Right lobe of liver (tissue), 6 donors: ENCODE data around the gene ITPR1. TPM values are rescaled to one million over a fixed set of nuclear protein-coding genes. Genes with fewer than 3 reads are reported as not detected.

Experiments used
- ATAC-seq, 4 donors: fragments of 200-7000 bp; cut with Tn5 transposase; one replicate each; pipeline ENCODE4 v1.9.1; 2020; ENCODE audit warnings: mild to moderate bottlenecking in 4 of 4, moderate library complexity in 4 of 4
- DNase-seq, 3 donors: peaks; one replicate each; pipeline ENCODE4 v3.0.0-alpha.2; 2020
- H3K27ac ChIP-seq, 3 donors: fragments of 200-600 bp; one replicate each; pipeline ENCODE4 v1.8.0; 2022
- H3K27me3 ChIP-seq, 2 donors: fragments of 200-600 bp; one replicate each; pipeline ENCODE4 v1.8.0; 2022
- H3K36me3 ChIP-seq, 4 donors: fragments of 200-600 bp; sonication (generic) in 1 of 4; one replicate each; pipeline versions ENCODE4 v1.5.1 to v1.8.0; 2017 to 2022; ENCODE audit warnings: control low read depth in 1 of 4
- H3K4me1 ChIP-seq, 4 donors: fragments of 200-600 bp; sonication (generic) in 1 of 4; one replicate each; pipeline versions ENCODE4 v1.5.1 to v1.8.0; 2017 to 2022; ENCODE audit warnings: control low read depth in 1 of 4
- H3K4me3 ChIP-seq, 3 donors: fragments of 200-600 bp; one replicate each; pipeline ENCODE4 v1.8.0; 2022
- H3K9me3 ChIP-seq, 4 donors: fragments of 200-600 bp; sonication (generic) in 1 of 4; one replicate each; pipeline versions ENCODE4 v1.5.1 to v1.8.0; 2017 to 2022; ENCODE audit warnings: control low read depth in 1 of 4
- CTCF ChIP-seq, 4 donors: fragments of 200-600 bp in 3 of 4; fragments of 450-650 bp in 1 of 4; IDR thresholded peaks; one replicate each; pipeline versions ENCODE4 v1.5.1 to v1.8.0; 2016 to 2022; ENCODE audit warnings: antibody characterized with exemption in 4 of 4, mild to moderate bottlenecking in 2 of 4
- POLR2A ChIP-seq: fragments of 450-650 bp; IDR thresholded peaks from one replicate; pipeline ENCODE4 v1.6.1; 2017; ENCODE audit warnings: antibody characterized with exemption, mild to moderate bottlenecking
- WGBS: methylation state at CpG from one replicate; pipeline ENCODE4 v1.1.6; 2018; ENCODE audit warnings: low coverage, low lambda C conversion rate; ENCODE audit not compliant: insufficient coverage; ENCODE audit errors: missing lambda C conversion rate; 5-methylcytosine and 5-hydroxymethylcytosine counted together
- intact Hi-C, 2 donors: fragments of 100-400 bp; cut with DNase I; formaldehyde crosslinking; loops; one replicate each; pipeline versions ENCODE4 v1.11.2 to v1.14.1; 2022
- total RNA-seq, 6 experiments: library from RNA; depleted of rRNA in 2 of 6; stranded (reverse); fragments of >200 nt in 2 of 6; fragmentation: NEBNext Ultra II Directional in 3 of 6; extraction: Animal tissue kit (Norgen Biotek cat#: 25700) in 3 of 6; gene quantifications; one replicate each; pipeline versions ENCODE4 v1.1.0 to v1.2.4, GENCODE V29; 2016 to 2023
- donor health status: DM: no; HTN: yes; CAD: no.
- donor health status: DM: no; HTN: no; CAD: no.
- donor health status: DM: no; HTN: no; CAD: no.
- donor health status: DM: no; HTN: yes; CAD: no.
- donor health status: DM: no; HTN: yes; CAD: no.

ITPR1 gene
- total RNA-seq, 6 experiments from 2014 or later, result 6.5 to 16.2 (median 11.5) TPM

- H3K27ac ChIP-seq, result peak overlapping the region in 1 of 3 donors; percentile 45
- WGBS, result 67% methylated on average over 10 of the region's 10 CpGs
- H3K4me1 ChIP-seq, result peaks cover 0 to 34% (median 5%) of the 10 kb centered on the region in 4 donors
- no peaks in the 10 kb centered on the region for H3K27me3 ChIP-seq
- no peaks in the 10 kb centered on the region for H3K9me3 ChIP-seq
- ATAC-seq, result no peak
- H3K36me3 ChIP-seq, result no peaks in the 10 kb centered on the region
- no peak for TF ChIP-seq POLR2A
- TF ChIP-seq CTCF (IDR thresholded peaks at IDR 0.05), result no peak
- no peak overlapping the region for H3K4me3 ChIP-seq
- intact Hi-C loops, result no loop called here
- DNase-seq, result no peak
These were observed 263.1 kb downstream of the ITPR1 start for GRCh38 chr3:4756057-4756775.

GRCh38 chr3:4756855-4757574, 263.9 kb downstream of the ITPR1 start:
- DNase-seq, result no peak
- Histone ChIP-seq H3K27me3 (no peaks in the 10 kb centered on the region), H3K4me1 (peaks cover 0 to 26% (median under 1%) of the 10 kb centered on the region in 4 donors), H3K36me3 (no peaks in the 10 kb centered on the region), H3K27ac (peak overlapping the region in 2 of 3 donors; percentile 8 to 45), H3K9me3 (no peaks in the 10 kb centered on the region), H3K4me3 (no peak overlapping the region)
- TF ChIP-seq CTCF (IDR thresholded peaks at IDR 0.05) (no peak), POLR2A (no peak)
- intact Hi-C loops, result no loop called here
- 44% methylated on average over 3 of the region's 3 CpGs for WGBS
- peak; percentile 51 to 67 (median 58) for ATAC-seq

- TF ChIP-seq POLR2A (no peak), CTCF (IDR thresholded peaks at IDR 0.05) (no peak)
- Histone ChIP-seq H3K27ac (no peak overlapping the region), H3K27me3 (no peaks in the 10 kb centered on the region), H3K9me3 (no peaks in the 10 kb centered on the region), H3K4me3 (no peak overlapping the region), H3K36me3 (no peaks in the 10 kb centered on the region), H3K4me1 (peaks cover 0 to 22% (median 0%) of the 10 kb centered on the region in 4 donors)
- ATAC-seq (no peak), DNase-seq (no peak)
- WGBS, result 77% methylated on average over 9 of the region's 12 CpGs
- intact Hi-C loops, result no loop called here
These were observed 264.6 kb downstream of the ITPR1 start for GRCh38 chr3:4757575-4758248.

GRCh38 chr3:4758249-4758860, 265.2 kb downstream of the ITPR1 start:
- no peak for TF ChIP-seq POLR2A
- no peak for TF ChIP-seq CTCF (IDR thresholded peaks at IDR 0.05)
- DNase-seq, result no peak
- H3K27me3 ChIP-seq, result no peaks in the 10 kb centered on the region
- ATAC-seq, result no peak
- peaks cover 0 to 21% (median 0%) of the 10 kb centered on the region in 4 donors for H3K4me1 ChIP-seq
- intact Hi-C loops, result no loop called here
- WGBS, result 91% methylated on average over 4 of the region's 9 CpGs
- no peak overlapping the region for H3K4me3 ChIP-seq
- no peaks in the 10 kb centered on the region for H3K36me3 ChIP-seq
- no peak overlapping the region for H3K27ac ChIP-seq
- no peaks in the 10 kb centered on the region for H3K9me3 ChIP-seq
